GM11168 (cell line): ENCODE measurements around the gene KHDC1L.
"Not testable (repeated sequence)": the region's sequence is repeated elsewhere in the genome, so short reads cannot be mapped to it uniquely, and the experiment has no call there.

Source experiments
- in situ Hi-C: fragments of 300-500 bp; cut with MboI; formaldehyde crosslinking; loops from one replicate; pipeline ENCODE4 v1.12.0; 2022; ENCODE audit warnings: low sequenced_read_pairs; ENCODE audit not compliant: unreplicated experiment

Gene KHDC1L

GRCh38 chr6:73209117-73209516 lies 16.2 kb downstream of the KHDC1L start:
- in situ Hi-C loops: no loop called here

GRCh38 chr6:73207221-73207837 lies 18.0 kb downstream of the KHDC1L start:
- in situ Hi-C loops: no loop called here

GRCh38 chr6:73204252-73204651 lies 21.0 kb downstream of the KHDC1L start:
- in situ Hi-C loops: no loop called here

GRCh38 chr6:73203098-73203497 lies 22.2 kb downstream of the KHDC1L start:
- in situ Hi-C loops: no loop called here

GRCh38 chr6:73200735-73201134 lies 24.6 kb downstream of the KHDC1L start:
- in situ Hi-C loops: no loop called here

- in situ Hi-C loops: no loop called here
Observed at GRCh38 chr6:73200247-73200646, 25.0 kb downstream of the KHDC1L start.

GRCh38 chr6:73194744-73195143 lies 30.6 kb downstream of the KHDC1L start:
- in situ Hi-C loops: no loop called here

GRCh38 chr6:73193302-73193701 lies 32.0 kb downstream of the KHDC1L start:
- in situ Hi-C loops: not testable (repeated sequence)

GRCh38 chr6:73182021-73182607 lies 43.2 kb downstream of the KHDC1L start:
- in situ Hi-C loops: loop anchor here (10.0 kb wide), 1 partner anchor 767 kb away; no protein-coding TSS in a partner anchor

- in situ Hi-C loops: loop anchor here (10.0 kb wide), 1 partner anchor 766 kb away; no protein-coding TSS in a partner anchor
Observed at GRCh38 chr6:73180763-73181619, 44.3 kb downstream of the KHDC1L start.

GRCh38 chr6:73180076-73180738 lies 45.1 kb downstream of the KHDC1L start:
- in situ Hi-C loops: loop anchor here (10.0 kb wide), 1 partner anchor 765 kb away; no protein-coding TSS in a partner anchor

- in situ Hi-C loops: no loop called here
Observed at GRCh38 chr6:73177221-73177944, 47.9 kb downstream of the KHDC1L start.

- in situ Hi-C loops: no loop called here
Observed at GRCh38 chr6:73176057-73176456, 49.2 kb downstream of the KHDC1L start.

- in situ Hi-C loops: no loop called here
Observed at GRCh38 chr6:73174646-73175045, 50.6 kb downstream of the KHDC1L start.
